BLaER1 treated with 17β-estradiol and CSF1 and Interleukin-3, amounts not matched to agents 10 nM and 100 nM (cell line): ENCODE results near the gene TTC9.

Experiments
- H3K27ac ChIP-seq, 11 experiments: shearing (Covaris generic); formaldehyde crosslinking; 2 replicates each; pipeline ENCODE4 v1.8.1; 2022
- H3K27me3 ChIP-seq, 11 experiments: shearing (Covaris generic); formaldehyde crosslinking; 2 replicates each; pipeline ENCODE4 v1.8.1; 2022
- H3K36me3 ChIP-seq, 11 experiments: shearing (Covaris generic); formaldehyde crosslinking; 2 replicates each; pipeline ENCODE4 v1.8.1; 2022
- H3K4me1 ChIP-seq, 10 experiments: shearing (Covaris generic); formaldehyde crosslinking; 2 replicates each; pipeline ENCODE4 v1.8.1; 2022
- H3K4me2 ChIP-seq, 11 experiments: shearing (Covaris generic); formaldehyde crosslinking; 2 replicates each; pipeline ENCODE4 v1.8.1; 2022
- H3K4me3 ChIP-seq, 10 experiments: shearing (Covaris generic); formaldehyde crosslinking; 2 replicates each; pipeline ENCODE4 v1.8.1; 2022
- H3K9ac ChIP-seq, 11 experiments: shearing (Covaris generic); formaldehyde crosslinking; 2 replicates each; pipeline ENCODE4 v1.8.1; 2022
- H3K9me3 ChIP-seq, 11 experiments: shearing (Covaris generic); formaldehyde crosslinking; replicated peaks in 1 of 11; 2 replicates each; pipeline ENCODE4 v1.8.1; 2022
- H4K20me1 ChIP-seq, 11 experiments: shearing (Covaris generic); formaldehyde crosslinking; 2 replicates each; pipeline ENCODE4 v1.8.1; 2022
- Cebpa-rat ChIP-seq, 11 experiments: shearing (Covaris generic); IDR thresholded peaks; 2 replicates each; pipeline ENCODE4 v1.8.1; 2022

Gene TTC9

DNA sequence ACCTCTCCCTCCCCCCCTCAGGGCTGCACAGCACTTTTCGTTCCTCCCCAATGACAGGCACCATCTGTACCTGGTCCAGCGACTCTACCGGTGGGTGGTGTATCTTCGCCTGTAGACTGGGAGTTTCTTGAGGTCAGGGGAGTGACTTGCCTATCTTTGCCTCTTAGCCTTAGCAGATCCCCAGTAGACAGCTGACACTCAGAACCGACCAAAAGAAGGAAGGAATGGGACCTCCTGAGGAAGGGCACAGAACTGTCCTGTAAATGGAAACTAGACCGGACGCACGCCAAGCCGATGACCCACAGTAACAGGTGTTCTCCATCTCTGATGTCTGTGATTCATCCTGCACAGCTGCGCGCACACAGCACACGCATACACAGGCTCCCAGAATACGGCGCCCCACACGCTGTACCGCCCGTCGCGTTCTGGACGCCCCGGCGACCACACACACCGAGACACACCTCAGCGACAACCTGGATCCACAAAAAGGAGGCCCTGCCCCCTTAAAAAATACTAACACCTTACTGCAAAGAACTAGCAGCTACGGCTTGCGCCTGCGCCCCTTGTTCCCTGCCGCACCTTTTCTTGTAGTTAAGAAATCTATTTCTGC, 673 bp upstream of the TTC9 start:
- Histone ChIP-seq H3K9ac (peak overlapping the region in 9 of 11 experiments; percentile 49 to 83 (median 72); a peak in 11 of 22 replicates), H3K27me3 (peaks cover 48 to 63% (median 53%) of the 10 kb centered on the region in 11 experiments), H3K9me3 (peaks cover 3 to 8% (median 6%) of the 10 kb centered on the region in 11 experiments), H3K4me1 (peaks cover 10 to 38% (median 24%) of the 10 kb centered on the region in 10 experiments; a peak in 18 of 20 replicates), H3K4me3 (peak overlapping the region; percentile 70 to 90 (median 79)), H3K4me2 (peak overlapping the region; percentile 89 to 100 (median 97)), H4K20me1 (peaks cover 0 to 8% (median 0%) of the 10 kb centered on the region in 11 experiments; a peak in 1 of 22 replicates), H3K36me3 (no peaks in the 10 kb centered on the region), H3K27ac (no peak overlapping the region)
- TF ChIP-seq Cebpa-rat (IDR thresholded peaks at IDR 0.05) = no peak

- TF ChIP-seq Cebpa-rat (IDR thresholded peaks at IDR 0.05) = no peak
- Histone ChIP-seq H3K4me2 (peak overlapping the region; percentile 89 to 100 (median 97)), H3K4me3 (peak overlapping the region; percentile 70 to 90 (median 79)), H3K4me1 (peaks cover 10 to 44% (median 24%) of the 10 kb centered on the region in 10 experiments; a peak in 18 of 20 replicates), H3K36me3 (no peaks in the 10 kb centered on the region), H3K27ac (peak overlapping the region in 8 of 11 experiments; percentile 12 to 65 (median 38); a peak in 10 of 22 replicates), H3K27me3 (peaks cover 48 to 63% (median 53%) of the 10 kb centered on the region in 11 experiments), H3K9me3 (no peaks in the 10 kb centered on the region), H4K20me1 (peaks cover 0 to 8% (median 0%) of the 10 kb centered on the region in 11 experiments; a peak in 1 of 22 replicates), H3K9ac (peak overlapping the region; percentile 64 to 83 (median 72))
Observed at GRCh38 chr14:70642303-70643235, 853 bp downstream of the TTC9 start.

- Histone ChIP-seq H3K9ac (no peak overlapping the region), H4K20me1 (peaks cover 0 to 8% (median 0%) of the 10 kb centered on the region in 11 experiments; a peak in 1 of 22 replicates), H3K4me1 (peaks cover 10 to 55% (median 24%) of the 10 kb centered on the region in 10 experiments; a peak in 18 of 20 replicates), H3K9me3 (no peaks in the 10 kb centered on the region), H3K4me2 (peak overlapping the region in 3 of 11 experiments; percentile 89 to 95 (median 92); a peak in 4 of 22 replicates), H3K36me3 (no peaks in the 10 kb centered on the region), H3K27ac (no peak overlapping the region), H3K27me3 (peaks cover 48 to 56% (median 53%) of the 10 kb centered on the region in 11 experiments), H3K4me3 (no peak overlapping the region)
- TF ChIP-seq Cebpa-rat (IDR thresholded peaks at IDR 0.05) = no peak
Observed at GRCh38 chr14:70643967-70644366, 2.3 kb downstream of the TTC9 start.

DNA sequence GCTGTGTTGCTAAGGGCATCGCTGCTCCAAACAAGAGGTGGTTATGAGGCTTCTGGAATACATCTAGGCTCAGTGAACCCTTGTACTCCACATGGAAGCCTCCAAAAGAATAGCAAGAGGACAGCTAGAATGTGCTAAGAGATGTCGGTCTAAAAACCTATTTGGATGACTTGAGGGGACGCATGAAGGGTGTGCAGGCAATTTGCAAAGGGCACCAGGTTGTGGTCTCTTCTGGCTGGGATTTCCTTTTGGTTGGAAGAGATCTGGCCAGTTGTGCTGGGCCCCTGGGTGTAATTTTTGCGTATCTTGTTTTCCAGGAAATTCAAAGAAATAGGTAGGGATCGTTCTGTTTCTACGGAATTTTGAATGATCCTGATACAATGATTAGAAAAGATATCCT, 4.2 kb downstream of the TTC9 start:
- Histone ChIP-seq H3K4me1 (peaks cover 9 to 51% (median 20%) of the 10 kb centered on the region in 10 experiments; a peak in 18 of 20 replicates), H3K27ac (no peak overlapping the region), H3K9ac (no peak overlapping the region), H4K20me1 (peaks cover 0 to 8% (median 0%) of the 10 kb centered on the region in 11 experiments; a peak in 1 of 22 replicates), H3K36me3 (no peaks in the 10 kb centered on the region), H3K9me3 (no peaks in the 10 kb centered on the region), H3K27me3 (peaks cover 34 to 37% (median 36%) of the 10 kb centered on the region in 11 experiments), H3K4me3 (no peak overlapping the region), H3K4me2 (peak overlapping the region in 3 of 11 experiments; percentile 8 to 31 (median 23); a peak in 5 of 22 replicates)
- TF ChIP-seq Cebpa-rat (IDR thresholded peaks at IDR 0.05) = no peak

- Histone ChIP-seq H3K9ac (no peak overlapping the region), H3K27me3 (peaks cover 26 to 29% (median 28%) of the 10 kb centered on the region in 11 experiments), H3K36me3 (no peaks in the 10 kb centered on the region), H3K9me3 (no peaks in the 10 kb centered on the region), H3K4me2 (peak overlapping the region in 3 of 11 experiments; percentile 2 to 31 (median 23); a peak in 3 of 22 replicates), H4K20me1 (peaks cover 0 to 8% (median 0%) of the 10 kb centered on the region in 11 experiments; a peak in 1 of 22 replicates), H3K27ac (no peak overlapping the region), H3K4me3 (no peak overlapping the region), H3K4me1 (peaks cover 6 to 47% (median 16%) of the 10 kb centered on the region in 10 experiments; a peak in 17 of 20 replicates)
- no peak for TF ChIP-seq Cebpa-rat (IDR thresholded peaks at IDR 0.05)
Observed at GRCh38 chr14:70646705-70647104, 5.0 kb downstream of the TTC9 start.

GRCh38 chr14:70648346-70648745, 6.6 kb downstream of the TTC9 start:
- Histone ChIP-seq H3K4me1 (peaks cover 0 to 44% (median 8%) of the 10 kb centered on the region in 10 experiments; a peak in 16 of 20 replicates), H3K27me3 (peaks cover 10 to 13% (median 12%) of the 10 kb centered on the region in 11 experiments), H3K9me3 (no peaks in the 10 kb centered on the region), H3K27ac (no peak overlapping the region), H3K36me3 (no peaks in the 10 kb centered on the region), H3K4me3 (no peak overlapping the region), H4K20me1 (peaks cover 0 to 1% (median 0%) of the 10 kb centered on the region in 11 experiments; a peak in 1 of 22 replicates), H3K4me2 (peak overlapping the region in 7 of 11 experiments; percentile 3 to 35 (median 10); a peak in 7 of 22 replicates), H3K9ac (no peak overlapping the region)
- no peak for TF ChIP-seq Cebpa-rat (IDR thresholded peaks at IDR 0.05)

DNA sequence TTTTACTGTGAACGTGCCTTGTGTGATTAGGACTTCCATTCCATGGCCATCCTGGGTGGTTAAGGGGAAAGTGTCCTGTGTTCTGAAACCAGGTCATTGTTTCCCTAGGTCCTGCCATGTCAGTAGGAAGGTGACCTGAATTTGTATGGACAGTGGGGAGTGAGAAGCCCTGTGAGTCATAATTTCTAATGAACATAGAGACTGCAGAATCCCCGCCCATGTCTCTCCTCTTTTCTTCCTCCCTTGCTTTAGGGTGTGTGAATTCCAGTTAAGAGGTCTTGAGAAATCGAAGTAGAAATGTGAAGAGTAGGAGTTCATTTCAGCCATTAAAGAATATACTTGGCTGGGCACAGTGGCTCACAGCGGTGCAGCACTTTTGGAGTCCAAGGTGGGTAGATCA, 8.1 kb downstream of the TTC9 start:
- peaks cover 14 to 52% (median 22%) of the 10 kb centered on the region in 10 experiments for H3K4me1 ChIP-seq
- no peaks in the 10 kb centered on the region; a peak in 1 of 22 replicates for H3K27me3 ChIP-seq
- no peaks in the 10 kb centered on the region for H3K9me3 ChIP-seq
- no peaks in the 10 kb centered on the region for H4K20me1 ChIP-seq
- H3K27ac ChIP-seq = no peak overlapping the region
- H3K36me3 ChIP-seq = no peaks in the 10 kb centered on the region
- TF ChIP-seq Cebpa-rat (IDR thresholded peaks at IDR 0.05) = no peak
- H3K4me2 ChIP-seq = no peak overlapping the region
- H3K9ac ChIP-seq = no peak overlapping the region
- no peak overlapping the region for H3K4me3 ChIP-seq

GRCh38 chr14:70651522-70651921, 9.8 kb downstream of the TTC9 start:
- H3K4me3 ChIP-seq = no peak overlapping the region
- no peak overlapping the region for H3K9ac ChIP-seq
- H3K4me2 ChIP-seq = no peak overlapping the region
- H4K20me1 ChIP-seq = no peaks in the 10 kb centered on the region
- H3K27me3 ChIP-seq = no peaks in the 10 kb centered on the region
- H3K36me3 ChIP-seq = no peaks in the 10 kb centered on the region
- no peak overlapping the region for H3K27ac ChIP-seq
- H3K9me3 ChIP-seq = no peaks in the 10 kb centered on the region
- H3K4me1 ChIP-seq = peaks cover 31 to 53% (median 36%) of the 10 kb centered on the region in 10 experiments
- no peak for TF ChIP-seq Cebpa-rat (IDR thresholded peaks at IDR 0.05)
